Fibroblast of lung (primary cell): ENCODE results near the gene SEC16A.

Experiments
- EZH2 ChIP-seq: IDR thresholded peaks from 2 replicates; pipeline ENCODE4 v1.5.1; 2012; ENCODE audit warnings: low read length, control low read depth, mild to moderate bottlenecking; ENCODE audit errors: missing control alignments
- TF ChIP-seq, protein P1 (sequence below), 2 donors: IDR thresholded peaks in 1 of 2; conservative IDR thresholded peaks in 1 of 2; 1 replicate in 1 of 2; 2 replicates in 1 of 2; pipeline ENCODE4 v1.5.1; 2011 to 2012; ENCODE audit warnings: low read length in 2 of 2, control low read depth in 1 of 2, inconsistent platforms in 1 of 2, low read depth in 1 of 2, mild to moderate bottlenecking in 1 of 2

DNA sequence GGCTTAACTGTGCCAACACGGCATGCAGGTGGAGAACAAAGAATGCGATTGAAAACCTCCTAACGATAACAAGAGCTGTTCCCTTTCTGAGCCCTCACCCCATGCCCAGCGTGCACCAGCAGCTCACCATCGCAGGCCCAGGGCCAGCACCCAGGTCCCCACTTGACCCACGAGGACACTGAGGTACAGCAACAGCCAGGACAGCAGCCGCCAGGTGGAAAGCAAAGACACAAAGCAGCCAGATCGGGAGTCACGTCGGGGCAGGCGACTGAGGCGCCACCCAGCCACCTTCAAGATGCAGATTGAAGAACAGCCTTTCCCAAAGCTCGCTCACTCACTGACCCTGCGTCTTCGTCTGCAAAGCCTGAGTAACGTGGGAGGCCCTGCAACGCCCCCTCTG is 6.9 kb upstream of the SEC16A start:
- TF ChIP-seq, protein P1, sequence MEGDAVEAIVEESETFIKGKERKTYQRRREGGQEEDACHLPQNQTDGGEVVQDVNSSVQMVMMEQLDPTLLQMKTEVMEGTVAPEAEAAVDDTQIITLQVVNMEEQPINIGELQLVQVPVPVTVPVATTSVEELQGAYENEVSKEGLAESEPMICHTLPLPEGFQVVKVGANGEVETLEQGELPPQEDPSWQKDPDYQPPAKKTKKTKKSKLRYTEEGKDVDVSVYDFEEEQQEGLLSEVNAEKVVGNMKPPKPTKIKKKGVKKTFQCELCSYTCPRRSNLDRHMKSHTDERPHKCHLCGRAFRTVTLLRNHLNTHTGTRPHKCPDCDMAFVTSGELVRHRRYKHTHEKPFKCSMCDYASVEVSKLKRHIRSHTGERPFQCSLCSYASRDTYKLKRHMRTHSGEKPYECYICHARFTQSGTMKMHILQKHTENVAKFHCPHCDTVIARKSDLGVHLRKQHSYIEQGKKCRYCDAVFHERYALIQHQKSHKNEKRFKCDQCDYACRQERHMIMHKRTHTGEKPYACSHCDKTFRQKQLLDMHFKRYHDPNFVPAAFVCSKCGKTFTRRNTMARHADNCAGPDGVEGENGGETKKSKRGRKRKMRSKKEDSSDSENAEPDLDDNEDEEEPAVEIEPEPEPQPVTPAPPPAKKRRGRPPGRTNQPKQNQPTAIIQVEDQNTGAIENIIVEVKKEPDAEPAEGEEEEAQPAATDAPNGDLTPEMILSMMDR (conservative IDR thresholded peaks at IDR 0.05 in 1 of 2, IDR thresholded peaks at IDR 0.05 in 1 of 2; ENCODE audit: low read depth in 1 of 2, low read length in 2 of 2): no peak
- TF ChIP-seq EZH2: no peak
